GM08714 (cell line): ENCODE measurements around the gene AOC1.

Experiments
- H3K4me3 ChIP-seq: fragments of 200-500 bp; sonication (Bioruptor generic); 2 replicates; pipeline ENCODE4 v1.5.1; 2014; ENCODE audit warnings: mild to moderate bottlenecking, low read length, inconsistent platforms
- ZNF274 ChIP-seq: IDR thresholded peaks from 2 replicates; pipeline ENCODE4 v1.6.1; 2012; ENCODE audit warnings: mild to moderate bottlenecking, low read depth, low read length

The AOC1 gene

GRCh38 chr7:150857276-150858055, 5.1 kb downstream of the AOC1 start:
- no peak overlapping the region for H3K4me3 ChIP-seq
- no peak for TF ChIP-seq ZNF274

GRCh38 chr7:150858236-150859197, 6.2 kb downstream of the AOC1 start:
- no peak overlapping the region for H3K4me3 ChIP-seq
- TF ChIP-seq ZNF274, result no peak

GRCh38 chr7:150860291-150860977, 8.1 kb downstream of the AOC1 start:
- TF ChIP-seq ZNF274, result no peak
- H3K4me3 ChIP-seq, result no peak overlapping the region

GRCh38 chr7:150860978-150861295, 8.6 kb downstream of the AOC1 start:
- no peak for TF ChIP-seq ZNF274
- no peak overlapping the region for H3K4me3 ChIP-seq

- H3K4me3 ChIP-seq, result no peak overlapping the region
- no peak for TF ChIP-seq ZNF274
Observed at GRCh38 chr7:150862356-150862755, 10.0 kb downstream of the AOC1 start.

- TF ChIP-seq ZNF274, result no peak
- no peak overlapping the region for H3K4me3 ChIP-seq
Observed at GRCh38 chr7:150863946-150864345, 11.6 kb downstream of the AOC1 start.

GRCh38 chr7:150866932-150867564, 14.7 kb downstream of the AOC1 start:
- no peak for TF ChIP-seq ZNF274
- H3K4me3 ChIP-seq, result no peak overlapping the region

GRCh38 chr7:150867605-150868004, 15.3 kb downstream of the AOC1 start:
- no peak for TF ChIP-seq ZNF274
- no peak overlapping the region for H3K4me3 ChIP-seq

- no peak for TF ChIP-seq ZNF274
- no peak overlapping the region for H3K4me3 ChIP-seq
Observed at GRCh38 chr7:150869467-150869866, 17.1 kb downstream of the AOC1 start.

GRCh38 chr7:150871601-150872000, 19.3 kb downstream of the AOC1 start:
- no peak for TF ChIP-seq ZNF274
- H3K4me3 ChIP-seq, result no peak overlapping the region

GRCh38 chr7:150874401-150875198, 22.3 kb downstream of the AOC1 start:
- no peak overlapping the region for H3K4me3 ChIP-seq
- no peak for TF ChIP-seq ZNF274

GRCh38 chr7:150875791-150876190, 23.5 kb downstream of the AOC1 start:
- no peak overlapping the region for H3K4me3 ChIP-seq
- TF ChIP-seq ZNF274, result no peak

GRCh38 chr7:150876817-150877526, 24.7 kb downstream of the AOC1 start:
- H3K4me3 ChIP-seq, result no peak overlapping the region
- TF ChIP-seq ZNF274, result no peak
